ENCODE data around the gene SIRPA.

The SIRPA gene

DNA sequence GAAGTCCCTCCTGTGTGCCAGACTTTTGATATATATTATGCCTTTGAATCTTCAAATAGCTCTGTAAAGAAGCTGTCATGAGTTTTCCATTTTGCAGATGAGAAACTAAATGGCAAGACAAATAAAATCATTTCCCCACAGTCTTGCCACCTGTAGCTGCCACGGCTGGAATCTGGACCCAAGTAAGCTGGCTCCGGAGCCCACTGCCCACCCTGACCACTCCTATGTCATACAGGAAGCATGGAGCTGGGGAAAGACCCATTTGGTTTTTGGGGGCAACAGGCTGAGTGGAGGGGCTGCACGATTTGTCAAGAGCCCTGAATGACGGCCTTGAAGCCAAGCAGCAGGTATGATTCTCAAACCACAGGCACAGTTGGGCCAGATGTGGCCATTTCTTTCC is 10.0 kb upstream of the SIRPA start:
- H3K4me3 ChIP-seq (ENCODE audit: low read depth, low read length): no peak overlapping the region
- TF ChIP-seq, protein P1, sequence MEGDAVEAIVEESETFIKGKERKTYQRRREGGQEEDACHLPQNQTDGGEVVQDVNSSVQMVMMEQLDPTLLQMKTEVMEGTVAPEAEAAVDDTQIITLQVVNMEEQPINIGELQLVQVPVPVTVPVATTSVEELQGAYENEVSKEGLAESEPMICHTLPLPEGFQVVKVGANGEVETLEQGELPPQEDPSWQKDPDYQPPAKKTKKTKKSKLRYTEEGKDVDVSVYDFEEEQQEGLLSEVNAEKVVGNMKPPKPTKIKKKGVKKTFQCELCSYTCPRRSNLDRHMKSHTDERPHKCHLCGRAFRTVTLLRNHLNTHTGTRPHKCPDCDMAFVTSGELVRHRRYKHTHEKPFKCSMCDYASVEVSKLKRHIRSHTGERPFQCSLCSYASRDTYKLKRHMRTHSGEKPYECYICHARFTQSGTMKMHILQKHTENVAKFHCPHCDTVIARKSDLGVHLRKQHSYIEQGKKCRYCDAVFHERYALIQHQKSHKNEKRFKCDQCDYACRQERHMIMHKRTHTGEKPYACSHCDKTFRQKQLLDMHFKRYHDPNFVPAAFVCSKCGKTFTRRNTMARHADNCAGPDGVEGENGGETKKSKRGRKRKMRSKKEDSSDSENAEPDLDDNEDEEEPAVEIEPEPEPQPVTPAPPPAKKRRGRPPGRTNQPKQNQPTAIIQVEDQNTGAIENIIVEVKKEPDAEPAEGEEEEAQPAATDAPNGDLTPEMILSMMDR (IDR thresholded peaks at IDR 0.05; ENCODE audit: insufficient read depth, low read depth, low read length, missing control alignments): no peak
- DNase-seq (ENCODE audit: low read depth): no peak

DNA sequence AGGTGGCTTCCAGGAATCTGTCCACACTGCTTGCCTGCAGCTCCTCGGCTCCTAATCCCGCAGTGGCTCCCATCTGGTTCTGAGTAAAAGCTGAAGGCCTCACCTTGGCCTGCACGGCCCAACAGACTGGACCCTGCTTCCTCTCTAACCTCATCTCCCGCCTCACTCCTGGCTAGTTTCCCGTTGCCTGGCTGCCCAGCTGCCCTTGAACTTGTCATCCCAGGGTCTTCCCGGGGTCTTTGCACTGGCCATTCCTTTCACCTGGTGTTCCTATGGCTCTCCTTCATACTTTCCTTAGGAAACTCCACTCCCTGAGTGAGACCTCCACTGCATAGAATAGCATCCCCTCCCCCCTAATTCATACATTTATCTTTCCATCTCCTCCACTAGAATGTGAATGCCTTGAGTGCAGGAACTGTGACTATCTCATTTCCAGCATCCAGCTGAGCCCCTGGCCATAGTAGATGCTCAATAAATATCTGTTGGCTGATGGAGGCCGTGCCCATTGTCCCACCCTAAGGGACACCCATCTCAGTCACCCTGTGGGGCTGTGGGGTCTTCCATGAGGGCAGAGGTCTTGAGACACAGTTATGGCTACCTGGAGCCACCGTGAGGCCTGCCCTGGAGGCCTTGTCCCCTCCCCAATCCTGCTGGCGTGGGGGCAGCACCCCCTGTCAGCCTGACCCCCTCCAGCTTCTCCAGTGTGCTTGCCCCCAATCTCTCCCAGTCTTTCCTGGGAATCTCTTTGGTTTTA is 9.1 kb upstream of the SIRPA start:
- no peak for DNase-seq (ENCODE audit: low read depth)
- TF ChIP-seq, protein P1 (IDR thresholded peaks at IDR 0.05; ENCODE audit: insufficient read depth, low read depth, low read length, missing control alignments): no peak
- no peak overlapping the region for H3K4me3 ChIP-seq (ENCODE audit: low read depth, low read length)

DNA sequence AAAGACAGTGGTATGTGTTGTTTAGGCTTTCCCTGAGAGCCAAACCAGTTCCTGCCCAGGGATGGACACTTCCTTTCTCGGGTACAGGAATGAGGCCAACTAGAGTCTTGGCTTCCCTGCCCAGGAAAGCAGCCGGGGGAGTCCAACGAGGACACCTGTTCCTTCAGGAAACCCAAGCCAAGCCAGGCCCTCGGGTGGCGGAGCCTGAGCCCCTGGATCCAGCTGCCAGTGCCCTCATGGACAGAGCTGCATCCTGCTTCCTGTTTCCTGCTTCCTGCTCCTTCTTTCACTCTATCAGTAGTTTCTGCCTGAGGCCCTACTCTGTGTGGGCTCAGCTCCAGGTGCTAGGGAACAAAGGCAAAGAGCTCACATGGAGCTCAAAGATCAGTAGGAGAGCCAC is 7.9 kb upstream of the SIRPA start:
- TF ChIP-seq, protein P1 (IDR thresholded peaks at IDR 0.05; ENCODE audit: insufficient read depth, low read depth, low read length, missing control alignments): no peak
- DNase-seq (ENCODE audit: low read depth): no peak
- no peak overlapping the region for H3K4me3 ChIP-seq (ENCODE audit: low read depth, low read length)

DNA sequence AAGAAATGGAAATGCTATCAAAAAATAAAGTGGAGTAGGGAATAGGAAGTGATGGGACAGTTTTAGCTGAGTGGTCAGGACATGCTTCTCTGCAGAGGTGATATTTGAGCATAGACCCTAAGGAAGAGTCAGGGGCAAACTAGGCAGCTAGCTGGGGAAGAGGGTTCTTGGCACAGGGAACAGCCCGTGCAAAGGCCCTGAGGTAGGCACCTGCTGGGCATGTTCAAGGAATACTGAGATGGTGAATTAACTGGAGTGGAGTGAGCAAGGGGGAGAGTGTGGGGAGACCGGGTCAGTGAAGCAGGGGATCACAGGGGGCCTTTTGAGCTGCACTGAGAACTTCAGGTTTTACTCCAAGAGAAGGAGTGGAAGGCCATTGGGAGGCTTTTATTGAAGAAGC is 7.5 kb upstream of the SIRPA start:
- TF ChIP-seq, protein P1 (IDR thresholded peaks at IDR 0.05; ENCODE audit: insufficient read depth, low read depth, low read length, missing control alignments): no peak
- no peak overlapping the region for H3K4me3 ChIP-seq (ENCODE audit: low read depth, low read length)
- no peak for DNase-seq (ENCODE audit: low read depth)

DNA sequence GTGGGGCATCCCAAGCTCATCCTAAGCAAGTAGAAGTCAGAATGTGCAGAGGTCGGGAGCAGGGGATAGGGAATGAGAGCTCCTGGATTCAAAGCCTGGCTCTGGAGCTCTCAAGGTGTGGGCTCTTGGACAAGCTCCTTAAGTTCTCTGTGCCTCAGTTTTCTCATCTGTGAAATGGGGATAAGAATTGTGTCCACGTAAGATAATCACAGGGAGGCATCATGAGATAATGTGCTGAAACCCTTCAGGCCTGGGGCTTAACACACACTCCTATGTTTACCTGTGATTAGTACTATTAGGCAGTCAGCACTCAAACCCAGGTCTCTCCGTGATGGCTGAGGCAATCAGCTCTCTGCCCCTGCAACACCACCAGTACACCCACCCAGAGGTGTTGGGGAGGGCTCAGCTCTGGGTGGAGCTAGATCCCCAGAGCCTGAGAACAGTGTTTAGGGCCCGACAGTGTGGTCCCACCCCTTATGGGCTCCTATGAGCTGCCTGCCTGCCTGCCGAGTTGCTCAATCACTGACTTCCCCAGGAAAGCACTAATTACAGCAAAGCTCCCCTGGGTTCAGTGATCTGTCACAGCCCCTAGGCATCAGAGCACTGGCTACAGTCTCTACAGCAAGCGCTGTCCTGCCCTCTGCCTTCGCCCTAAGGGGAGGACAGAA is 6.3 kb upstream of the SIRPA start:
- no peak overlapping the region for H3K4me3 ChIP-seq (ENCODE audit: low read depth, low read length)
- DNase-seq (ENCODE audit: low read depth): no peak
- TF ChIP-seq, protein P1 (IDR thresholded peaks at IDR 0.05; ENCODE audit: insufficient read depth, low read depth, low read length, missing control alignments): no peak

DNA sequence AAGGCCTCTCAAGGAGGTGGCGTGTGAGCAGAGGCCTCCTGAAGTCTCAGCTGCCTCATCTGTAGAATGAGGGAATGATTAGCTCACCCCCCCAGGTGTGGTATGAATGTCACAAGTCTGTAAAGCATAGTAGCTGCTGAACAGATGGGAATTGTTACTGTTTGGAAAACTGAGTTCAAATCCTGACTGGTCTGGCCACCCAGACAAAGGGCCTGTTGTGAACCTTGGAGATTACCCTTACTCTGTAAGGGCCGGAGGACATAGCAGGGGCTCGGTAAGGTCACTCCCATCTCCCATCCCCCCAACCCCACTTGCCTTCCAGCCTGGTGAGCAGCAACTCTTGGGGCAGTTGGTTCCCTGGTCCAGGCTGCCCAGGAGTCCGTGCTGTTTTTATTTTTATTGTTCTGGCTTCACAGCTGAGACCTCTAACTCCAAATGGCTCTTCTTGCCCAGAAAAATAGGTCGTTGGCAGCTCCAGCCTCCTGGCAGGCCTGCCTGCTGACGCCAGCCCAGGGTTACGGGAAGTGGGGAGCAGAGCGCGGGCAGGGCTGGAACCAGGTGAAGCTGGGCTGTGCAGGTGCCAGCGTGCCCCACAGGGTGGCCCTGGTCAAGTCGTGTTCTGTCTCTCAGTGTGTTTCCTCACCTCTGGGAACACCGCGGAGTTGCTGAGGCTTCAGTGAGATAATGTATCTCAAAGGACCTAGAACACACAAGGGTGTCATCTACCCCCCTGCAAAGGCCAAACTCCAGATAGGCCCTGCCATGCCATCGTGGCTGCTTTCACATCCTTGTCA is 4.5 kb upstream of the SIRPA start:
- TF ChIP-seq, protein P1 (IDR thresholded peaks at IDR 0.05; ENCODE audit: insufficient read depth, low read depth, low read length, missing control alignments): no peak
- no peak overlapping the region for H3K4me3 ChIP-seq (ENCODE audit: low read depth, low read length)
- no peak for DNase-seq (ENCODE audit: low read depth)
